IMR-90 (cell line): ENCODE results near the gene FAIM2. TPM values are rescaled to one million over a fixed set of nuclear protein-coding genes. Genes with fewer than 3 reads are reported as not detected.

Experiments
- ATAC-seq: fragments of 200-7000 bp; cut with Tn5 transposase; 2 replicates; pipeline ENCODE4 v1.9.1; 2020; ENCODE audit warnings: low read depth, mild to moderate bottlenecking, moderate library complexity
- BruUV-seq: library from RNA; stranded (reverse); fragments of 400-500 nt; replicated peaks from 2 replicates; lab custom pipeline; 2021; lab: Mats Ljungman, UMichigan
- CTCF ChIA-PET: fragments of 300-600 bp; formaldehyde crosslinking; extraction: SDS; loops from one replicate; lab custom pipeline; 2021; ENCODE audit warnings: antibody characterized with exemption; lab: Yijun Ruan, JAX
- POLR2A ChIA-PET: fragments of 300-600 bp; sonication (Branson Sonifier 250); formaldehyde crosslinking; loops from one replicate; lab custom pipeline; 2022; ENCODE audit warnings: antibody characterized with exemption; ENCODE audit not compliant: unreplicated experiment; lab: Charles Lee
- DNase-seq: peaks from one replicate; pipeline ENCODE4 v3.0.0; 2013
- H2AFZ ChIP-seq: replicated peaks from 2 replicates; pipeline ENCODE3; 2013; ENCODE audit warnings: low read length, mild to moderate bottlenecking; ENCODE audit not compliant: poor library complexity
- H2AK5ac ChIP-seq: 2 replicates; pipeline ENCODE4 v1.6.1; 2013; ENCODE audit warnings: low read depth, low read length, inconsistent platforms
- H2AK9ac ChIP-seq: replicated peaks from 2 replicates; pipeline ENCODE3; 2013; ENCODE audit warnings: mild to moderate bottlenecking, low read depth, low read length, moderate library complexity; ENCODE audit not compliant: poor library complexity
- H2BK120ac ChIP-seq: 2 replicates; pipeline ENCODE4 v1.6.1; 2013; ENCODE audit warnings: low read depth, low read length, inconsistent platforms
- H2BK15ac ChIP-seq: 3 replicates; pipeline ENCODE4 v1.6.1; 2013; ENCODE audit warnings: low read depth, low read length, inconsistent platforms
- H2BK20ac ChIP-seq: 2 replicates; pipeline ENCODE4 v1.6.1; 2013; ENCODE audit warnings: low read depth, mild to moderate bottlenecking, inconsistent platforms, low read length, moderate library complexity
- H2BK5ac ChIP-seq: 2 replicates; pipeline ENCODE4 v1.6.1; 2013; ENCODE audit warnings: mild to moderate bottlenecking, low read depth, low read length, inconsistent platforms; ENCODE audit not compliant: poor library complexity, severe bottlenecking
- H3K14ac ChIP-seq: replicated peaks from 2 replicates; pipeline ENCODE4 v1.6.1; 2013; ENCODE audit warnings: low read depth, low read length, inconsistent platforms
- H3K18ac ChIP-seq: 2 replicates; pipeline ENCODE4 v1.6.1; 2013; ENCODE audit warnings: low read depth, low read length, control low read depth
- H3K23ac ChIP-seq: 2 replicates; pipeline ENCODE4 v1.6.1; 2013; ENCODE audit warnings: low read depth, low read length, inconsistent platforms
- H3K27ac ChIP-seq: 2 replicates; pipeline ENCODE4 v1.5.1; 2013; ENCODE audit warnings: mild to moderate bottlenecking, control low read depth, low read length; ENCODE audit not compliant: insufficient read depth
- H3K27me3 ChIP-seq: 2 replicates; pipeline ENCODE4 v1.6.1; 2013; ENCODE audit warnings: low read length; ENCODE audit not compliant: control insufficient read depth, insufficient read depth
- H3K36me3 ChIP-seq: 2 replicates; pipeline ENCODE4 v1.6.1; 2013; ENCODE audit warnings: low read length, mixed read lengths; ENCODE audit not compliant: control insufficient read depth, insufficient read depth
- H3K4ac ChIP-seq: 2 replicates; pipeline ENCODE4 v1.6.1; 2013; ENCODE audit warnings: low read depth, low read length, inconsistent platforms
- H3K4me1 ChIP-seq: 2 replicates; pipeline ENCODE4 v1.6.1; 2013; ENCODE audit warnings: low read length, mixed read lengths; ENCODE audit not compliant: control insufficient read depth, insufficient read depth
- H3K4me2 ChIP-seq: 2 replicates; pipeline ENCODE4 v1.6.1; 2013; ENCODE audit warnings: low read depth, mild to moderate bottlenecking, control low read depth, low read length, moderate library complexity
- H3K4me3 ChIP-seq: 2 replicates; pipeline ENCODE4 v1.5.1; 2013; ENCODE audit warnings: low read depth, mild to moderate bottlenecking, control low read depth, low read length, moderate library complexity; ENCODE audit not compliant: insufficient read depth
- H3K56ac ChIP-seq: 2 replicates; pipeline ENCODE4 v1.6.1; 2013; ENCODE audit warnings: low read length, inconsistent platforms; ENCODE audit not compliant: insufficient read depth; ENCODE audit errors: extremely low read depth
- H3K79me1 ChIP-seq, 2 experiments: 2 replicates each; pipeline ENCODE4 v1.6.1; 2013; ENCODE audit warnings: low read length in 2 of 2, inconsistent platforms in 1 of 2, low read depth in 1 of 2
- H3K9ac ChIP-seq: 2 replicates; pipeline ENCODE4 v1.6.1; 2013; ENCODE audit warnings: low read depth, low read length, control low read depth
- H3K9me1 ChIP-seq: 2 replicates; pipeline ENCODE4 v1.6.1; 2013; ENCODE audit warnings: low read length, inconsistent platforms; ENCODE audit not compliant: insufficient read depth
- H3K9me3 ChIP-seq: 2 replicates; pipeline ENCODE4 v1.6.1; 2013; ENCODE audit warnings: low read length; ENCODE audit not compliant: control insufficient read depth, insufficient read depth
- H4K20me1 ChIP-seq: 2 replicates; pipeline ENCODE4 v1.6.1; 2013; ENCODE audit warnings: low read length, inconsistent platforms; ENCODE audit not compliant: insufficient read depth
- H4K5ac ChIP-seq: 2 replicates; pipeline ENCODE4 v1.6.1; 2013; ENCODE audit warnings: mild to moderate bottlenecking, low read depth, low read length, control low read depth
- H4K8ac ChIP-seq, 2 experiments: 2 replicates each; pipeline ENCODE4 v1.6.1; 2013; ENCODE audit warnings: low read depth in 2 of 2, low read length in 2 of 2, control low read depth in 1 of 2, inconsistent platforms in 1 of 2
- H4K91ac ChIP-seq: 2 replicates; pipeline ENCODE4 v1.6.1; 2013; ENCODE audit warnings: low read depth, low read length, inconsistent platforms; ENCODE audit not compliant: insufficient read depth
- BHLHE40 ChIP-seq: fragments of 150-350 bp; IDR thresholded peaks from 2 replicates; pipeline ENCODE4 v1.6.1; 2016; ENCODE audit warnings: mild to moderate bottlenecking, low read depth, low read length
- CEBPB ChIP-seq: IDR thresholded peaks from 2 replicates; pipeline ENCODE4 v1.6.1; 2012; ENCODE audit warnings: low read depth, low read length, improper control_type of control experiment
- CHD1 ChIP-seq: IDR thresholded peaks from 2 replicates; pipeline ENCODE4 v1.6.1; 2012; ENCODE audit warnings: low read depth, low read length, improper control_type of control experiment
- ELK1 ChIP-seq: fragments of 150-350 bp; IDR thresholded peaks from 2 replicates; pipeline ENCODE4 v1.6.1; 2016; ENCODE audit warnings: low read depth, mild to moderate bottlenecking, low read length, moderate library complexity, borderline replicate concordance
- FOS ChIP-seq: fragments of 150-350 bp; IDR thresholded peaks from 2 replicates; pipeline ENCODE4 v1.6.1; 2016; ENCODE audit warnings: low read depth, low read length
- MAFK ChIP-seq: IDR thresholded peaks from 2 replicates; pipeline ENCODE4 v1.6.1; 2012; ENCODE audit warnings: low read depth, low read length, improper control_type of control experiment
- MAZ ChIP-seq: IDR thresholded peaks from 2 replicates; pipeline ENCODE4 v1.6.1; 2012; ENCODE audit warnings: low read depth, mild to moderate bottlenecking, low read length, improper control_type of control experiment, moderate library complexity, borderline replicate concordance
- NFE2L2 ChIP-seq: fragments of 150-350 bp; IDR thresholded peaks from 2 replicates; pipeline ENCODE4 v1.6.1; 2016; ENCODE audit warnings: low read depth, mild to moderate bottlenecking, low read length
- POLR2A ChIP-seq: IDR thresholded peaks from 2 replicates; pipeline ENCODE4 v1.6.1; 2012; ENCODE audit warnings: mild to moderate bottlenecking, low read depth, low read length
- SMC3 ChIP-seq: fragments of 150-350 bp; IDR thresholded peaks from 2 replicates; pipeline ENCODE4 v1.6.1; 2016; ENCODE audit warnings: low read depth, mild to moderate bottlenecking, antibody characterized with exemption, low read length, moderate library complexity
- USF2 ChIP-seq: fragments of 150-350 bp; IDR thresholded peaks from 2 replicates; pipeline ENCODE4 v1.6.1; 2017; ENCODE audit warnings: mild to moderate bottlenecking, antibody characterized with exemption, low read length, low read depth
- WGBS, 2 experiments: methylation state at CpG; one replicate each; pipeline versions ENCODE4 v1.1.5 to v1.1.7; 2013; ENCODE audit warnings: missing lambda C conversion rate in 2 of 2; ENCODE audit not compliant: insufficient read length in 1 of 2; ENCODE audit errors: extremely low coverage in 2 of 2; 5-methylcytosine and 5-hydroxymethylcytosine counted together
- dilution Hi-C: fragments of 300-500 bp; cut with HindIII; formaldehyde crosslinking; loops from one replicate; pipeline ENCODE4 v1.14.3; 2018; ENCODE audit warnings: low sequenced_read_pairs; ENCODE audit not compliant: unreplicated experiment
- in situ Hi-C: fragments of 300-500 bp; cut with MboI; formaldehyde crosslinking; loops from 3 replicates; pipeline ENCODE4 v1.14.3; 2019; ENCODE audit warnings: low sequenced_read_pairs, inconsistent platforms, mixed read lengths
- intact Hi-C: fragments of 100-400 bp; cut with micrococcal nuclease; formaldehyde crosslinking; loops from 2 replicates; pipeline ENCODE4 v1.10.0; 2022
- polyA plus RNA-seq, 3 experiments: library from polyadenylated mRNA; depleted of rRNA; stranded (reverse); fragments of >200 nt; gene quantifications; 2 replicates each; pipeline ENCODE4 v1.2.3, GENCODE V29; 2012; ENCODE audit warnings: low replicate concordance in 1 of 3
- total RNA-seq: library from RNA; depleted of rRNA; stranded (reverse); fragments of >200 nt; gene quantifications from 2 replicates; pipeline ENCODE4 v1.2.3, GENCODE V29; 2012

FAIM2 gene
- total and polyA plus RNA-seq, 2 of the 4 experiments (the other 2 are of a cell fraction): 0.72 to 5.3 TPM

- DNase-seq (no peak), ATAC-seq (no peak)
- Histone ChIP-seq H3K56ac (no peak overlapping the region), H3K9me3 (no peaks in the 10 kb centered on the region; the same call in 1 of the 2 replicates), H3K18ac (no peak overlapping the region), H3K79me1 (no peaks in the 10 kb centered on the region), H3K36me3 (no peaks in the 10 kb centered on the region), H4K20me1 (no peaks in the 10 kb centered on the region), H3K9me1 (no peaks in the 10 kb centered on the region), H3K4me1 (no peaks in the 10 kb centered on the region), H3K27me3 (peaks cover 79% of the 10 kb centered on the region), H4K91ac (no peak overlapping the region), H3K27ac (no peak overlapping the region), H2BK15ac (no peak overlapping the region), H4K8ac (no peak overlapping the region), H2BK5ac (no peak overlapping the region), H3K23ac (no peak overlapping the region), H2BK120ac (no peak overlapping the region), H2AFZ (no peak overlapping the region), H3K9ac (no peak overlapping the region), H3K4me2 (no peak overlapping the region), H4K5ac (no peak overlapping the region), H2AK5ac (no peak overlapping the region), H2BK20ac (no peak overlapping the region), H3K4ac (no peak overlapping the region), H3K4me3 (no peak overlapping the region), H3K14ac (no peak overlapping the region), H2AK9ac (no peak overlapping the region)
- BruUV-seq: no TSS peak
- TF ChIP-seq MAFK (no peak), MAZ (no peak), ELK1 (no peak), BHLHE40 (no peak), FOS (no peak), POLR2A (no peak), CEBPB (no peak), NFE2L2 (no peak), SMC3 (no peak), USF2 (no peak), CHD1 (no peak)
- ChIA-PET CTCF (interaction anchor here (2.0 kb wide), 1 partner anchor 14 kb away, joined by 7 read pairs; no protein-coding TSS in a partner anchor), POLR2A (no interaction called here)
- dilution Hi-C loops: no loop called here
- intact Hi-C loops: no loop called here
- WGBS, 2 experiments: 70% methylated on average over 2 of the region's 4 CpGs; no CpG with 5 or more reads in 1 of the 2 experiments
- in situ Hi-C loops: loop anchor here (5.0 kb wide), 1 partner anchor 86 kb away; no protein-coding TSS in a partner anchor
These were observed 49.5 kb upstream of the FAIM2 start for GRCh38 chr12:49953151-49953550.
